GM12891 (cell line): ENCODE data around the gene FANCG. TPM values are rescaled to one million over a fixed set of nuclear protein-coding genes. Genes with fewer than 3 reads are reported as not detected.

ENCODE experiments used
- DNase-seq: peaks from one replicate; pipeline ENCODE4 v3.0.0; 2011; ENCODE audit warnings: low spot score; ENCODE audit not compliant: insufficient read length
- FAIRE-seq: peaks from 2 replicates; lab custom pipeline; 2011; peaks lifted over from hg19 to GRCh38; lab: Jason Lieb, UNC
- PAX5 ChIP-seq: IDR thresholded peaks from 2 replicates; pipeline ENCODE4 v1.6.1; 2011; ENCODE audit warnings: low read length, moderate library complexity, mild to moderate bottlenecking; ENCODE audit not compliant: insufficient read depth, severe bottlenecking
- POLR2A ChIP-seq: IDR thresholded peaks from 2 replicates; pipeline ENCODE4 v1.6.1; 2011; ENCODE audit warnings: low read depth, low read length, control low read depth
- POLR2AphosphoS5 ChIP-seq: IDR thresholded peaks from 2 replicates; pipeline ENCODE4 v1.6.1; 2011; ENCODE audit warnings: low read depth, low read length, control low read depth
- POU2F2 ChIP-seq: IDR thresholded peaks from 2 replicates; pipeline ENCODE4 v1.6.1; 2011; ENCODE audit warnings: low read depth, mild to moderate bottlenecking, control low read depth, low read length, moderate library complexity
- SPI1 ChIP-seq: IDR thresholded peaks from 2 replicates; pipeline ENCODE4 v1.6.1; 2011; ENCODE audit warnings: low read depth, low read length, control low read depth
- TAF1 ChIP-seq: IDR thresholded peaks from 2 replicates; pipeline ENCODE4 v1.6.1; 2011; ENCODE audit warnings: low read depth, low read length, control low read depth
- polyA plus RNA-seq: library from polyadenylated mRNA; unstranded; fragments of >200 nt; gene quantifications from one replicate; pipeline ENCODE4 v1.2.1, GENCODE V29; 2012; ENCODE audit warnings: low read depth, missing spikeins, inconsistent platforms; ENCODE audit not compliant: missing spikeins

The FANCG gene
- 41.8 TPM for polyA plus RNA-seq

DNA sequence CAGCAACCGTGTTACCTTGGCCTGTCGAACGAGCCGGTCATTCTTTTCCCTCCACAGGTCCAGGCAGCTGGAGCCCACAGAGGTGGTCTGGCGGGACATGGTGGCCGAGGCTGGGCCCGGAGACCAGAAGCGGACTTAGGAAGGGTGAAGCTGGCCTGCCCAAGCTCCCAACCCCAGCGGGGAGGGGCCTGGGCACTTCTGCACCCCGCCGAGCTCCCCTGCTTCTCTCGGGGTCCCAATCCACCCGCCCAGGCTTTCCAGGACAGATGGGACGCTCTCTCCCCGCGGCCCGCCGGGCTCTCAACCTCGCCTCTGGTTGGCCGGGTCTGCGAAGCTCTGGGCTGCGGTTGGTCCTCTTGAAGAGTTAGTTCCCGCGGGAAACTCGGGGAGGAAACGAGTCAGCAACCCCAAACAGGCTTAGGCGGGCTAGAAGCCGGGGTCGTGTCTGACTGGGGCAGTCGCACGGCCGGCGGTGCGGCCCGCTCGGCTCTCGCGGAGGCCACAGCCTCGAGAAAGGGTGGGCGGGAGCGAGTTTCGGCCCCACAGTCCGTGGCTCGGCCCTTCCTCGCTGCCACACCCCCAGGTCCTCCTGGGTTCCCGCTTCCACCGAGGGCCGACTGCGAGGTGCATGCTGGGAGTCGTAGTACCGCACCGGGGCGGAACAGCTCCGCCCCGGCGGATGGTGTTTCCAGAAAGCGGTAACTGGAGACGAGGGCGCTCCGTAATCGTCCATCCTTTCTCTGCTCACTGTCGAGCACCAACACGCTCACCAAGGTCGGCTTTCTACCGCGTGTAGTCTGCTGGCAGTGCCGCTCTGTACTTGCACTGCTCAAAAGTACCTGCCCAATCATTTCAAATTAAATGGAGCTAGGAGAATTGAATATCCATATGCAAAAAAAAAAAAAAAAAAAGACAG, at the start of gene FANCG:
TSS of gene FANCG (minus strand) at position 517 of the 916 bp plus-strand sequence. CDS start at position 99, 418 bp downstream.
- DNase-seq (peak; percentile 90), FAIRE-seq (peak; percentile 99)
- TF ChIP-seq POU2F2 (peak; percentile 71; the same call in 1 of the 2 replicates), POLR2A (peak; percentile 81), TAF1 (peak; percentile 48; the same call in 1 of the 2 replicates), POLR2AphosphoS5 (peak; percentile 73), SPI1 (peak; percentile 28), PAX5 (no peak)

DNA sequence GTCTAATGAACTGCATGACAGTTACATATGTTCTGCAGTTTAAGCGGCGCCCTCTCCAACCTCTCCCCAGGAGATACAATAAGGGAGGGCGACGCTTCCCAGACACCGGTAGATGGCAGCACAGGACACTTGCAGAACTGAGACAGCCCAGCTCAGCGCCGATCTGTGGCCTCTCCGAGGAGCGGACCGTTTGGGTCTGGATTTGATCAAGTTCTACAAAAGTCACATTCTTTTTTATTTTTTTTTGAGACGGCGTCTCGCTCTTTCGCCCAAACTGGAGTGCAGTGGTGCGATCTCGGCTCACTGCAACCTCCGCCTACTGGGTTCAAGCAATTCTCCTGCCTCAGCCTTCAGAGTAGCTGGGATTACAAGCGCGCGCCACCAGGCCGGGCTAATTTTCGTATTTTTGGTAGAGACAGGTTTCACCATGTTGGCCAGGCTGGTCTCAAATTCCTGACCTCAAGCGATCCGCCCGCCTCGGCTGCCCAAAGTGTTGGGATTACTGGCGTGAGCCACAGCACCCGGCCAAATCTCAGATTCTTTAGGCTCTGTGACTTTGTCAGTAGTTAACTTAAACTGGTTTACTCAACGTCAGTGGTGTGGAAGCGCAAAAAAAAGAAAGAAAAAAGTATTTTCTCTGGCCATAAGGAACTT, 37.3 kb upstream of the FANCG start:
- TF ChIP-seq POLR2AphosphoS5 (no peak), PAX5 (no peak), TAF1 (no peak), SPI1 (no peak), POLR2A (no peak), POU2F2 (no peak)
- FAIRE-seq (peak; percentile 97), DNase-seq (peak; percentile 74)

DNA sequence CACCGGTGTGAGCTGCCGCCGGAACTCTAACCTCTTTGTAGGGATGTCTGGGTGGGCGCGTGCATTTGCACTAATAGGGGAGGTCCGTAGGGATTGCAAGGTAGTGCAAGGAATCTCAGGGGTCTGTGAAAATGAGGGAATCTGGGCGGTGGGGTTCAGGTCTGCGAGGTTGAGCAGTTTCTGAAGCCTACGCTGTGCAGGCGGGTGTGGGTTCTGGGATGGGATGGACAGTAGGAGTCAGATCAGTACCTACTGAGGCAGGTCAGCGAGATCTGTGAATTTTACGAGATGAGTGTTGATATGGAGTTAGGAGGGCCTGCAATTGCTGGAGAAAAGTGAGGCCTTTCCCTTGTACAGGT, 36.8 kb upstream of the FANCG start:
- FAIRE-seq (no peak), DNase-seq (no peak)
- TF ChIP-seq POLR2AphosphoS5 (no peak), TAF1 (no peak), PAX5 (no peak), SPI1 (no peak), POLR2A (no peak), POU2F2 (no peak)

DNA sequence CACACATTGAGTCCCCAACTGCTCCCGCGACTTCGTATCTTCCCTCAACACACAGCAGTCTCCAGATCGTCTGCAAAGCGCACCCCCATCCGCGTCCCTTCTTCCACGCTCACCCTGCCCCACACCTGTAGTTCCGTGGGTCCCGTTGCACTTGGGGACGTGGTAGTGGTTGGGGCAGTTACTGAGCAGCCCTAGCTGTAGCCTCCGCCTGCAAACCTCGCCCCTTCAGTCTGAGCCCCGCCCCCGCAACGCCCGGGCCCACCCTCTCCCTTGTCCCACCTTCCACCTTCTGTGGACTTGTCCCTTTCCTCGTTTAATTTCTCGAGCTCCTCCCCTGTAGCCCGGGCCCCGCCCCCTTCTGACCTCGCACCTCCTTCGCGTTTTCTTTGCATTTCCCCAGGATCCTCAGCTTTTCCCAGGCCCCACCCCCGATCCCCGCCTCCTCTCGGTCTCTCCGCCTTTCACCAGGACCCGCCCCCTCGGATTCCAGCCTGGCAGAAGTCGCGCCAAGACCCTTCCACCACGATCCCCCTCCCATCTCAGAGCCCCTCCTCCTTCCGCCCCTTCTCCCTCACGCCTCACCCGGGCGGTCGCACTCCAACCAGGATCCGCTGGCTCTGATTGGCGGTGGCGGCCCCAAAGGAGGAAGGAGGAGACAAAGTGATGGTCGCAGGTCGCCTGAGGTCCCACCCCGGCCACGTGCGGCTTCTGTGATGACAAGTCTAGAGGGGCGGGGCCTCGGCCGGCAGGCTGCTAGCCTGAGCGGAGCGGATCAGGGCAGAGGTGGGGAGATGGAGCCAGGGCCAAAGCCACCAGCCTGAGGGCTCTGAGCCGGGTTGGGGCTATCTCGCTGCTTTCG, 36.2 kb upstream of the FANCG start, which contains the start of gene ATOSB:
TSS of gene ATOSB (minus strand) at position 183 of the 859 bp plus-strand sequence. CDS start 7,588 bp downstream, outside the sequence.
- peak; percentile 80 for DNase-seq
- peak; percentile 90 for FAIRE-seq
- TF ChIP-seq POLR2AphosphoS5: no peak
- TF ChIP-seq TAF1: no peak
- TF ChIP-seq POU2F2: no peak
- no peak for TF ChIP-seq SPI1
- TF ChIP-seq PAX5: no peak
- no peak for TF ChIP-seq POLR2A

DNA sequence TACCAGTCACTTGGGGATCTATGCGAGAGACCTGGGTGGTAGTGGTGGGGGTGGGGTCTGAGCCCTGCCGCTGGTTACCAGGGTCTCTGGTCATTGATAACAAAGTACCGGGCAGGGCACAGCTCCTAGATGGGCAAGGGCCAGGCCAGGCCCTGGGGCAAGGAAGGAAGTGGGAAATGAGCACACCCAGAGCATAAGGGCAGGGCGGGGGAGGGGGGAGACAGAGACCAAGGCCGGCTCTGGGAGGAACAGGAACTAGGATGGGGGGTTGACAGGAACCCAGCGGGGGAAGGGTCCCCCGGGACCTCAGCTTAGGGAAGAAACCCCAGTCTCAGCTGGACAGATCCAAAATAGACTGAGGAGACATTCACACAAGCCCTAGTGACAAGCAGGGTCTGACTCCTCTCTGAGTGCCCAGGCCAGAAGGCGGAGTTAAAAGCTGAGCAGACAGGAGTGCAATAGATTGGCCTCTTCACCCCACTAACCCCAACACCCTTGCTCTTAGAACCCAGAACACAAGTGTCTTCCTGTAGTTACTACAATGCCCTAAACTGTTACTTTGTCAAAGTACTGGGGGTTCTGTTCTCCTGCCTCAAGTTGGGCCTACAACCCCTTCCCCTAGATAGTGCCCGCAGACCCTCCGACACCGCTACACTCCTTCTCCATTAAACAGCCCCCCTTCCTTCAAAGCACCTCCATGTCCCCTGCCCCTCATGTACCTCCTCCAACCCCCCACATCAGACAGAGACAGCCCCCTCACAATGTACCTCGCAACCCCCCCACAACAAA, 35.3 kb upstream of the FANCG start:
- DNase-seq: no peak
- TF ChIP-seq SPI1 (peak; percentile 57), POLR2AphosphoS5 (no peak)
- FAIRE-seq: peak; percentile 61

DNA sequence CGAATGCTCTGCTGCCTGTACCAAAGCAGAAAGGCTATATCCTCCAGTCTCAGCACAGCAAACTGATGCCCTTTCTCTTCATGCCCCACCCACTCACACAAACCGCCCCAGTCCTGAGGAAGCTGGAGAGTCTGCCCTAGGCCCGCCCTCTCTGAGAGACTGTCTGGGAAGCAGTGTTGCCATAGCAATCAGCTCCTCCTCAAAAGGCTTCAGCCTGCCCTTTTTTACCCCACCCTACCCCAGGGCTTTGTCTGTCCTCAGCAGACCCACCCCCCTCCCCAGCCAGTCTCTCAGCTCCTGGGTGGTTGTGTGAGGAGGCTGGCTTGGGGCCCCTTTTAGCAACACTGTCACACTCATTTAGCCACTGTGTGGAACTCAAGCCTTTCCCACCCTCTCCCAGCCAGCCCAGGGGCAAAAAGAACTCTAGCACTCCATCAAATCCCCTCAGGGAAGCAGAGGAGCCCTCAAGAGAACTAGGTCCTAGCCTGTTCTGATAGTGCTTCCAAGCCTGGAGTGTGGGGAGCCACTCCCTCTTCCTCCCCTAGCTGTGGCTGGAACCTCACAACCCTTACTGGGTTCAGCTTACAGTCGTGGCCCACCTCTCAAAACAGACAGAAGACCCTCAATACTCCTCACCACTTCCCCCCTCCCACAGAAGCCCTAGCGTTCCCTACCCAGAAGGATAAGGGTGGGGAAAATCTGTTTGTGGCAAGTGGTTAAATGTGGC, 34.5 kb upstream of the FANCG start:
- FAIRE-seq: peak; percentile 59

DNA sequence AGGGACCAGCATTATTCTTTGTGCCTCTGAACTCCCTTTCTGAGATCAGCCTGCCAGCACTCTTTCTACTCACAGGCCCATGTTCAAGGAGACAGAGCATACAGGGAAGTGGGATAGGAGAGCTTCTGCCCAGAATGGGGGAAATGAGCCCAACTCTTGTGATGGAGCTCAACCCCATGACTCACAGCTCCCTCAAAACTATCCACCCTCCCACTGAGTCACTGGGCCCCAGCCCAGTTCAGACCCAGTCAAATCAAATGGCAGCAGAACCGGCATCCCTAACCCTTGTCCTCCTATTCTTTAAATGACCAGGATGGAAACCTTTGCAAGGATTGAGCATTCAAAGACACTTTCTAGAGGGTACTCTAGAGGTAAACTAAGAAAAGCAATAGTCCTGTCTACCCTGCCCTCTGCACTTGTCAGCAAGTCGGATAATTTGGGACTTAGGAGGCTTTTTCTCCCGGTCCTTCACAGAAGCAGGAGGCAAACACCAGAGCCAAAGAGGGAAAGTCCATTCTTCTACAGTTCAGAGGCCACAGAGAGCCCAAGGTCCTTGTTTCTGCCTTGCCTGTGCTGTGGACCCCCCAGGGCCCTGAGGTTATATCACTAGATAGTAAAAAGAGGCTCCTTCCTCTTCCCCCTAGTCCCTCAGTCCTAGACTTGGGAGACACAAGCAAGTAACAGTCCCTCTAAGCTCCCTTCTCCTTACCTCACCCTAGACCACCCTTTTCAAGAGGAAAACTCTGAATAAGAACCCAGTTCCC, 32.7 kb upstream of the FANCG start:
- DNase-seq: no peak
- FAIRE-seq: no peak
- TF ChIP-seq POU2F2 (no peak), SPI1 (no peak), TAF1 (no peak), PAX5 (no peak), POLR2A (no peak), POLR2AphosphoS5 (no peak)

More for the DNA sequence above, 34.5 kb upstream of the FANCG start:
- DNase-seq: no peak
- TF ChIP-seq POLR2A (no peak), POU2F2 (no peak), TAF1 (no peak), PAX5 (no peak)
